Skeletal muscle tissue (tissue), 4 donors: Measurements from ENCODE around the gene HSP90AB1. TPM values are rescaled to one million over a fixed set of nuclear protein-coding genes. Genes with fewer than 3 reads are reported as not detected.
A peak's percentile ranks its signal among the peaks of the same experiment; 100 is the strongest.

Experiments
- H3K27ac ChIP-seq: one replicate; pipeline ENCODE4 v1.7.0; 2013; ENCODE audit warnings: mild to moderate bottlenecking, low read depth, low read length, inconsistent platforms
- H3K27me3 ChIP-seq, 3 donors: one replicate each; pipeline ENCODE4 v1.7.0; 2013; ENCODE audit warnings: low read length in 3 of 3; ENCODE audit not compliant: control insufficient read depth in 3 of 3, insufficient read depth in 3 of 3
- H3K36me3 ChIP-seq, 3 donors: one replicate each; pipeline ENCODE4 v1.7.0; 2013; ENCODE audit warnings: low read length in 3 of 3; ENCODE audit not compliant: control insufficient read depth in 3 of 3, insufficient read depth in 3 of 3
- H3K4me1 ChIP-seq, 3 donors: one replicate each; pipeline ENCODE4 v1.7.0; 2013; ENCODE audit warnings: low read length in 3 of 3, mild to moderate bottlenecking in 3 of 3; ENCODE audit not compliant: control insufficient read depth in 3 of 3, insufficient read depth in 3 of 3
- H3K4me3 ChIP-seq, 3 donors: one replicate each; pipeline ENCODE4 v1.7.0; 2013; ENCODE audit warnings: low read length in 3 of 3
- H3K9ac ChIP-seq, 3 donors: one replicate each; pipeline ENCODE4 v1.7.0; 2013; ENCODE audit warnings: low read length in 3 of 3, mild to moderate bottlenecking in 3 of 3, moderate library complexity in 2 of 3, low read depth in 1 of 3
- H3K9me3 ChIP-seq, 3 donors: one replicate each; pipeline ENCODE4 v1.7.0; 2013; ENCODE audit warnings: low read length in 3 of 3; ENCODE audit not compliant: control insufficient read depth in 3 of 3
- total RNA-seq: library from RNA; depleted of rRNA; stranded (reverse); fragments of >200 nt; gene quantifications from one replicate; pipeline ENCODE4 v1.2.3, GENCODE V29; 2014
- donor health status: Osteomylitis.

The HSP90AB1 gene
- total RNA-seq, 1 donor from 2014 or later = 474 TPM

- Histone ChIP-seq H3K9me3 (no peaks in the 10 kb centered on the region), H3K9ac (peak overlapping the region; percentile 64 to 82 (median 70)), H3K4me1 (peaks cover 53 to 87% (median 74%) of the 10 kb centered on the region in 3 donors), H3K27me3 (no peaks in the 10 kb centered on the region), H3K27ac (peak overlapping the region; percentile 85), H3K4me3 (no peak overlapping the region), H3K36me3 (peaks cover 33 to 44% (median 40%) of the 10 kb centered on the region in 3 donors)
These were observed 12.5 kb upstream of the HSP90AB1 start for GRCh38 chr6:44234101-44235025.

GRCh38 chr6:44235269-44235668 lies 11.6 kb upstream of the HSP90AB1 start:
- Histone ChIP-seq H3K9ac (peak overlapping the region; percentile 51 to 82 (median 64)), H3K27ac (peak overlapping the region; percentile 85), H3K9me3 (no peaks in the 10 kb centered on the region), H3K4me1 (peaks cover 46 to 78% (median 65%) of the 10 kb centered on the region in 3 donors), H3K36me3 (peaks cover 29 to 35% (median 32%) of the 10 kb centered on the region in 3 donors), H3K4me3 (no peak overlapping the region), H3K27me3 (no peaks in the 10 kb centered on the region)

- H3K27ac ChIP-seq = peak overlapping the region; percentile 85
- H3K4me3 ChIP-seq = no peak overlapping the region
- no peaks in the 10 kb centered on the region for H3K27me3 ChIP-seq
- H3K9me3 ChIP-seq = no peaks in the 10 kb centered on the region
- peaks cover 46 to 72% (median 58%) of the 10 kb centered on the region in 3 donors for H3K4me1 ChIP-seq
- H3K36me3 ChIP-seq = peaks cover 23 to 28% (median 25%) of the 10 kb centered on the region in 3 donors
- H3K9ac ChIP-seq = peak overlapping the region in 2 of 3 donors; percentile 33 to 51
These were observed 10.9 kb upstream of the HSP90AB1 start for GRCh38 chr6:44235891-44236516.

- H3K27me3 ChIP-seq = no peaks in the 10 kb centered on the region
- H3K9ac ChIP-seq = peak overlapping the region; percentile 86 to 88 (median 87)
- peaks cover 46 to 60% (median 51%) of the 10 kb centered on the region in 3 donors for H3K4me1 ChIP-seq
- peak overlapping the region; percentile 97 for H3K27ac ChIP-seq
- H3K9me3 ChIP-seq = no peaks in the 10 kb centered on the region
- H3K4me3 ChIP-seq = peak overlapping the region; percentile 74 to 87 (median 82)
- H3K36me3 ChIP-seq = peaks cover 12 to 16% (median 14%) of the 10 kb centered on the region in 3 donors
These were observed 9.7 kb upstream of the HSP90AB1 start for GRCh38 chr6:44237021-44237812.

- Histone ChIP-seq H3K27ac (peak overlapping the region; percentile 97), H3K9me3 (no peaks in the 10 kb centered on the region), H3K27me3 (no peaks in the 10 kb centered on the region), H3K4me3 (peak overlapping the region; percentile 74 to 87 (median 82)), H3K9ac (peak overlapping the region; percentile 86 to 88 (median 87)), H3K36me3 (peaks cover 5 to 9% (median 7%) of the 10 kb centered on the region in 3 donors), H3K4me1 (peaks cover 41 to 53% (median 44%) of the 10 kb centered on the region in 3 donors)
These were observed 9.0 kb upstream of the HSP90AB1 start for GRCh38 chr6:44237813-44238433.

- Histone ChIP-seq H3K27ac (peak overlapping the region; percentile 97), H3K4me3 (no peak overlapping the region), H3K4me1 (peaks cover 32 to 44% (median 35%) of the 10 kb centered on the region in 3 donors), H3K9me3 (no peaks in the 10 kb centered on the region), H3K27me3 (no peaks in the 10 kb centered on the region), H3K9ac (peak overlapping the region in 2 of 3 donors; percentile 21 to 88), H3K36me3 (peaks cover 0 to 4% (median 3%) of the 10 kb centered on the region in 3 donors)
These were observed 8.1 kb upstream of the HSP90AB1 start for GRCh38 chr6:44238687-44239350.

GRCh38 chr6:44243345-44243744 lies 3.6 kb upstream of the HSP90AB1 start:
- H3K9ac ChIP-seq = no peak overlapping the region

GRCh38 chr6:44245391-44245911 lies 1.4 kb upstream of the HSP90AB1 start:
- Histone ChIP-seq H3K36me3 (peaks cover 14 to 19% (median 18%) of the 10 kb centered on the region in 3 donors), H3K9ac (peak overlapping the region; percentile 81 to 99 (median 95)), H3K4me3 (peak overlapping the region; percentile 86 to 100 (median 94)), H3K9me3 (no peaks in the 10 kb centered on the region), H3K27me3 (no peaks in the 10 kb centered on the region), H3K4me1 (peaks cover 22 to 43% (median 25%) of the 10 kb centered on the region in 3 donors), H3K27ac (peak overlapping the region; percentile 99)

More at GRCh38 chr6:44243345-44243744, 3.6 kb upstream of the HSP90AB1 start:
- peaks cover 0 to 3% (median 0%) of the 10 kb centered on the region in 3 donors for H3K36me3 ChIP-seq
- no peaks in the 10 kb centered on the region for H3K9me3 ChIP-seq
- peaks cover 13 to 26% (median 15%) of the 10 kb centered on the region in 3 donors for H3K4me1 ChIP-seq
- no peak overlapping the region for H3K4me3 ChIP-seq
- no peak overlapping the region for H3K27ac ChIP-seq
- no peaks in the 10 kb centered on the region for H3K27me3 ChIP-seq
